GM21447 (cell line): ENCODE results near the gene CYTH3.
A peak's percentile ranks its signal among the peaks of the same experiment; 100 is the strongest.

Source experiments
- ATAC-seq: cut with Tn5 transposase; IDR thresholded peaks from one replicate; pipeline ENCODE4 v1.9.1; 2021; ENCODE audit not compliant: unreplicated experiment

The CYTH3 gene

DNA sequence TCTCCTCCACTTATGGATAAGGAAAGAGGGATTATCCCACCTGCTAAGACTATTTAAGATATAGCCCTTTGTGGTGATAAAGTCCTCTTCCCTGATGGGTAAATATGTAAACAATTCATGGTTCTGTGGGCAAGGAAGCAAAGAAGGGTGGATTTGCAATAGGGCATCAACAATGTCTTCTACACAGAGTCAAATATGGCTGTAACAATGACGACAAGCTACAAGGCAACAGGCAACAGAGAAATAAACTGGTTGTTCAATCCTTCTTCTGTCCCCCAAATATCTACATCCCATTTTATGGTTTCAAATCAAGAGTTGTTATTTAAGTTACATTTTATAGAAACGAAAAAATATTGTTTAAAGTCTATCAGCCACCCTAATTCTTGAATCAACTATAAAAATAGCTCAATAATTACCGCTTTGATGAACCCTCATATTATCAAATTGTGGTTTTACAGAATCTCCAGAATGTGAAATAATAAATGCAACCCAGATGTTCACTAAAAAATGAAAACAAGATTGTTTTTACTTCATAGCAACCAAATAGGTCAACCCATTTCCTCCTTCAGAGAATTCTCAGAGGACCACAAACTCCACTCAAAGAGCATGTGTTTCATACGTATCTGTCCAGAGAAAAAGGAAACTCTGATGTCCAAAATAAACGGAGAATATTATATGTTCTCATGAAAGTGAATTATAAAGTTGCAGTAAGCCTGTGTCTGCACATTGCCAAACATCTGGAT lies 13.8 kb downstream of the CYTH3 start:
- ATAC-seq, result no peak

DNA sequence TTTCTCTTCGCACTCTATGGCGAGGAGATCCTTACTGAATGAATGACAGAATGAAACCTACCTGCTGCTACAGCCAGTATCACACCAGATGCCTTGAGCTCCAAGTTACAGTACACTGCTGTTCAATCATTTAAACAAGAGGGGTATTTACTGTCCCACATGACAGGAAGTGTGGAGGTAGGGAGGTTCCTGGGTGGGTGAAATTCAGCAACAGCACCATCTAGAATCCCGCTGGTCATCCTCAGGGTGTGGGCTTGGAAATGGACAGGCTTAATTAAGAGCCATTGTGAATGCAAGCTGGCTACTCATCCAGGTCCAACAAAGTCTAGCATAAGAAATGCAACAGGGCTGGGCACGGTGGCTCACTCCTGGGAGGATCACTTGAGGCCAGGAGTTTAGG lies 14.7 kb downstream of the CYTH3 start:
- ATAC-seq, result no peak

DNA sequence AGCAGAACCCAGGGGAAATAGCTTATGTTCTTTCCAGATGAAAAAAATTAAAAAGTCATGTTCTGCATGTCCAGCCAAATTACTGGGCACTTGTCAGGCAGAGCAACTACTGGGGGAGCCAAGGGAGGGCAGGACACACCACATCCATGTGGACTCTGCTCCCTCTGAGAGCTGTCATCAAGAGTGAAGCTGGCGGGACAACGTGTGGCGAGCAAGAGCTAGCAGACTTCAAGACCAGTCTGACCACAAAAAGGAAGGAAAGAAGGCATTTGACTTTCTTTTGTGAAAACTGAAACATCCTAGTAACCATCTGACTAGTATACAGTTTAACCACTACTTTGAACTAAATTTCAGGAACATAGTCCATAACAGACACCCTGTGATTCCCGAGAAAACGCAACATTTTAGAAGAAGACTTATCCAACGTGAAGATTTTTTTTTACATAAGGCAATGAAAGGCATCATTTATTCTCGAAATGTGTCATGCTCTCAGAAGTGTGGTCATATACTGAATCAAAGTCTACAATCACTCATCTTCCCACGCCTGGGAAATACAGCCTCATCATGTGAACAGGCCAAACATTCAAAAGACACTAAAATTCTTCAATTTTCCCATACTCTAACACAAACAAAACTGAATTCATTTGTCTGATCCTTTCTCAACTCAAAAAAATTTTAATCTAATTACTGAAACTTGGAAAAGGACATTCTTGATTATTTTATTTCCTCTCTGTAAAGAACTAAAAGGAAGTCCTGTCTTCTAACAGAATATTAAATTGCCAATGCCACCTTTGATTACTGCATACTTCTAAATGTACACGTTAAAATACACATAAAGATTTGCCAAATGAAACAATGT lies 15.5 kb downstream of the CYTH3 start:
- peak; percentile 71 for ATAC-seq

DNA sequence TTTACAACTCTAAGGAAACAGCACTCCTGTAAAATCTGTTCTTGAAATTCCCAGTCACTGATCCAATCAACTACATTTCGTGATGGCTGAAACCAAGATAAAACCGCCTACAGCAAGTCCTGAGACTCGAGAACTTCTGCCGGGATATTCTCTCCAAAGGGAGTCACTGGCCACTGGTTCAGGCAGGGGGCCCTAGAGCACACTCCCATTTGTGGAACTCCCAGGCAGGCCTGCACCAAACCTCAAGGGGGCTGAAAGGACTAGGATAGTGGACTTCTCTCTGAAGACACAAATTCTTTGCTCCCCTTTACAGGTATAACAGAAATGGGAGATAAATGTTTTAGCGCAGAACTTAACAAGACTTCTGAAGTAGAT lies 16.3 kb downstream of the CYTH3 start:
- ATAC-seq, result no peak

DNA sequence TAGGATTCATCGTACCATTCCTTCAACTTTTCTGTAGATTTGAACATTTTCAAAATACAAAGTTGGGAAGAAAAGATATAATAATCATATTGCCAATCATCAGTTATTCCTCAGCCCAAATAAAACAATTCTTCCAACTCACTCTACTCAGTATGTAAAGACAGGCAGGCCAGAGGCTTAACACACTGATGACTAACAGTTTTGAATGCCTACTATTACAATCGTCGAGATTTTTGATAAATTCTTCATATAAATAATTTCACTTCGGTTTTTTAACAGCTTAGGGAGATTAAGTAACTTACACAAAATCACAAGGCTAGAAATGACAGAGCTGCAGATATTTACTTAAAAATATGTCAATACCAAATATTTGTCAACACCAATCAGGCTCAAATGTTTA lies 17.6 kb downstream of the CYTH3 start:
- ATAC-seq, result no peak

DNA sequence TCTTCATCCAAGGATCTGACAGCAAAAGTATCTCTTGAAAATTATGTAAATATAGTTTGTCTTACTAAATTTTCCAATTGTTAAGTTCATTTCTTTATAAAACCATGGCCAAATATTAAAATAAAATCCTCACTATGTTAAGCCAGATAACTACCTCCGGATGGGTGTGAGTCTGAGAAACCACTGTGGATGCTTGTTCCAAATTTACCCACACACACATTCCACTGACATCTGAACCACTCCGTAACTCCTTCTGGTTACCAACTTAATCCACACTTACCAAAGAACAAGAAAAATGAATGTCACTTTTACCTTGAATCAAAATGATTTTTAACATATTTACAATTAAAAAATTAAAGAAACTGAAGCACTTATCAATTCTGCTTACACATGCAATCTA lies 19.7 kb downstream of the CYTH3 start:
- ATAC-seq, result no peak

DNA sequence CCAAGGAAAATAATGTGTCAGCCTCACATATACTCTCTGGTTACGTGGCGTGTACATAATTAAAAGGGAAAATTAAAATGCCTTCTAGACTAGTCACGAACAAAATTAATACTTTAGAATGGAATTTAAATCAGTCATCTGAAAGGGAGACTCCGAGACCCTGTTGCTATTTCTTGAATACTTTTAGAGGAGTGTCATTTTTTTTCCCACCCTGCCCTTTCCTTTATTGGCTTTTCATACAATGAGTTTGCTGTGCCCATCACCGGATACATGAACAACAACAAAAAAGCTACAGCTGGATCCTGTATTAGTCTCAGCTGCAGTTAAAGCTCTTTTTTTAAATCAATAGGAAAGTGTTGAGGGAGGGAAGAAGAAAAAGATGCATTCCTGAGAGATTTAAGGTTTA lies 20.1 kb downstream of the CYTH3 start:
- ATAC-seq, result no peak

DNA sequence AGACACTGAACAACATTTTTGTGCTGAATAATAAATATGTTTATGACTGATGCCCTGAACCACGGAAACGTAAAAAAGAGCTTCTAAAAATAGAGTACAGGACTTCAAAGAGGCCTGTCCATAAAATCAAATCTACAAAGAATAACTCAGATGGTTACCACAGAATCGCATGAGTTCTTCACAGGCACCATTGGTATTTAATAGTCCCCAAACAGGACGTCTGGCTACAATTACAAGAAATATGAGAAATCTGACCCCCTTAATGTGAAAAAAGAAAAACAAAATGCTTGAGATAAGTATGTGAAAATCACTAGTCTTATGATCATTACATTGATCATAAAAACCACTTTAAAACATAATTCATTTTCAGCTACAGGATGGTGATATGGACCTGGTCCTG lies 20.8 kb downstream of the CYTH3 start:
- ATAC-seq, result no peak

DNA sequence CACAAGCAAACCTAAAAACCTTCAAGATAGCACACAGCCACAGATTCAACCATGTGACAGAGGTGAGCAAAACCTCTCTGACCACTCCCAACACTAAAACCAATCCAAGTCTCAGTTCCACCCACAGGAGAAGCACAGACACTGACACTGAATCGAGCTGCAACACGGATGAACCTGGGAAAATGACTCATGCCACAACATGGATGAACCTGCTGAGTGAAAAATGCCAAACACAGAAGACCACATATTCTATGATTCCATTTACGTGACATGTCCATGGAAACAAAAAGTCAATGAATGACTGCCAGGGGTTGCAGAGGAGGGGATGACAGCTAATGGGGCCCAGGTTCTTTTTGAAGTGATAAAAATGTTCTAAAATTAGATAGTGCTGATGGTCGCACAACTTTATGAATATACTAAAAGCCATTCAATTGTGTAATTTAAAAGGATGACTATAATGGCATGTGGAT lies 22.0 kb downstream of the CYTH3 start:
- peak; percentile 82 for ATAC-seq

DNA sequence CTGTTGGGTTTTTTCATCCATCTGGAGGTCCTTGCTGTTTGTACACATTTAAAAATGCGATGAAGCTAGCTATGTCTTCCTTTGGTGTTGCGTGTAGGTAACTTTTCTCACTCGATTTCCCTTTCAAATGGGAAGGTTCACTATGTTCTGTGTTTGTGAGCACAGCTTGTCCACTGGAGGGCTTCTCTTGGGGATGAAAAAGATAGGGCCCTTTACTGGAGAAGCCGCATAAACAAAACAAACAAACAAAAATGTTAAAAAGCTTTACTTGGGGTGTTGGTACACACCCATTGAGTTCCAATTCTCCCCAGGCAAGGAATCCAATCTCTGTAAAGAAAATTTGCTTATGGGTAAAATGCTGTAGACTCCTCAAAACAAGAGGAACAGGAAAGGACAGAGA lies 23.4 kb downstream of the CYTH3 start:
- ATAC-seq, result no peak

DNA sequence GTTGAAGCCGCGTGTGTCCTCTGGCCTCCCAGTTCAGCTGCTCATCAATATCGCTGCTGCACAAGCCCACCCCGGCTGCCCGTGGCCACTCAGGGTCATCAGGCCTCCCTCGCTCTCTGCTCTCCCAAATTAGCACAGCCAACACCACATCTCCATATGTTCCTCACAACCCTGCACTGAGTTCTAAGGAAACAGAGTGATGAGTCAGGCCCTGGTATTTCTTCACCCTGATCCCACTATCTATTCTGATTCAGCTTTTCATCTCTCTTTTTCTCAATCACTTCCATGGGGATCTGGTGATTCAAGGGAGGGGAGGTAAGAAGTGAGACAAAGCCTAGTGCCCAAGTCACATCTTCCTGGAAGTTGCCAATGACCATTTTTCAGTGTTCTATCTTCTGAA lies 23.8 kb downstream of the CYTH3 start:
- no peak for ATAC-seq

DNA sequence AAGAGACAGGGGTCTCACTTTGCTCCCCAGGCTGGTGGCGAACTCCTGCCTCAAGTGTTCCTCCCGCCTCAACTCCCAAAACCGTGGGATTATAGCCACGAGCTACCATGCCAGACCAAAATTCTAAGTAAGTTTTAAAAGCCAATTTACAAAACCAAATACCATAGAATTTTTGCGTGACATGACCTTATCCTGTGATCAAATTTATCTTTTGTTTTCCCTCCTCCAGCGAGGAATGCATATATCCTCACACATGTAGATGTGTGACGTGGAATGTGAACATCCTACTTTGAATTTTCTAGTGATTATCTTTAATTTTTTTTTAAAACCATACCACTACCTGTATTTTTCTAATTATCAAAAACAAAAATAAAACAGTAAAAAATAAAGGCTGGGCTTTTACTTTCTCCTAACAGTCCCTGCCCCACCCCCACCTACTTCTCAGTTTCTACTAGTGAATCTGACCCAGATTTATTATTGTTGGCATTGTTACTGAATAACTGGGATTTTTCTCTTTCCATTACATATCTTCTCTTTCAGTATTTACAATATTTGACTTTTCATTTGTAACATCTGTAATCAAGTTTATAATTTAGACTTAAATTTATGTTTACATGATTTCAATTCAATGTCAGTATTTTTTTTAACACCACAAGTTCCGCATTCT lies 26.0 kb downstream of the CYTH3 start:
- ATAC-seq, result no peak

DNA sequence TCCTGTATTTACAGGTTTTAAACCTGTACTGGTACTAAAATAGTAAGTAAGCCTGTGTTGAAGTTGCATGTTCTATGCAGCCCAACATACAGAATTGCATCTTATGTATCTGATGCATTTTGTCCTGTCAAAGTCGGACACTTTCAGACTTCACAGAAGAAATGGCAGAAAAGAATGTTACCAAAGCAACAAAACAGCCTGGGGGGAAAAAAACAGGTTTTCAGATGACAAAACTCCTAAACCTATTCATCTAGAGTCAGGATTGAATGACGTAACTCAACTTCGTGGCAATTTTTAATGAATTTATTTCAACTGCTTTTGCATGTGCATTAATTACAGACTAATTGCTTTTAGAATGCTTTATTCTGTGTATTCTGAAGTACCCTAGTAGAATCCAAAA lies 28.4 kb downstream of the CYTH3 start:
- ATAC-seq, result no peak

DNA sequence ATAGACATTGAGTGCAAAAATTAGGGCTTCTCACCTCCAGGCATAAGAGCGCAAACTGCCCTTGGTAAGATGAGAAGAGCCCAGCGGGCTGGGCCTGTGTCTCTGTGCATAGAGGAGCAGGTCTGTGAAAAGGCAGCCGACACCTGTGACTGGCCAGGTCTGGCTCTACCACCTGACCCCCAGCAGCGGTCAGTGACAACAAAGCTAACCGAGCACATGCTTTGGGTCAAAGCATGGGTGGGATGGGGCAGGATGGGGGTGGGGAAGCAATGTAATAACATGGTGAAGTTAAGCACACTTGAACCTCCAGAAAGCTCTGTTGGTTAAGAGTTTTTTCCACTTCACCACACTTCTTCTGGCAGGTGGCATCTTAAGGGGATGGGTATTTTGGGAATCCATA lies 29.3 kb downstream of the CYTH3 start:
- no peak for ATAC-seq

DNA sequence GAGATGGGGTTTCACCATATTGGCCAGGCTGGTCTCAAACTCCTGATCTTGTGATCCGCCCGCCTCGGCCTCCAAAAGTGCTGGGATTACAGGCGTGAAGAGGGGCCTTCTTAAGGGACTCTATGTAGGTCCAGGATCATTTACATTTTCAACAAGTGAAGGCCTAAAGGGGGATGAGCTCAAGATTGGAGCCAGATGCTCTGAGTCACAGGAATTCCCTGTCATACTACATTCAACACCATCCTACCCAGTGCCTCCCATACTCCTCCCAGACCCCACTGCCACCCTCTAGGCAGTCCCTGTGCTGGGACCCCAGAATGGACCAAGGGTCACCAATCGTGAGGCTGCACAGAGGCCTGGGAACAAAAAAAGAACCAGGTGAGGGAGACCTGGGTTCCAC lies 29.9 kb downstream of the CYTH3 start:
- no peak for ATAC-seq

DNA sequence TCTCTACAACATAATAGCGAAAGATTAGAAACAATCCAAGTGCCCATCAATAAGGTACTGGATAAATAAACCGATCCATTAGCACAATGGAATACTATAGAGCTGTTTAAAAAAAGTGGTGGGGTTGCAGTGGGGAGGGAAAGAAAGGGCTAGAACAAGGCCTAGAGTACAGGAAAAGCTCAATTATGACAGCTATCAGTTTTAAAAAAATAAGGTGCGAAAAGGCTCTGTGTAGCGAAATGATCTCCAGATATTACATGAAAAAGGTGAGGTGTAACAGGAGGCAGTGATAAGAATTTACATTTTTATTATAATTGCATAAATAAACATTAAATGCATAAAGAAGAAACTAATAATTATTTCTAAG lies 30.8 kb downstream of the CYTH3 start:
- no peak for ATAC-seq

DNA sequence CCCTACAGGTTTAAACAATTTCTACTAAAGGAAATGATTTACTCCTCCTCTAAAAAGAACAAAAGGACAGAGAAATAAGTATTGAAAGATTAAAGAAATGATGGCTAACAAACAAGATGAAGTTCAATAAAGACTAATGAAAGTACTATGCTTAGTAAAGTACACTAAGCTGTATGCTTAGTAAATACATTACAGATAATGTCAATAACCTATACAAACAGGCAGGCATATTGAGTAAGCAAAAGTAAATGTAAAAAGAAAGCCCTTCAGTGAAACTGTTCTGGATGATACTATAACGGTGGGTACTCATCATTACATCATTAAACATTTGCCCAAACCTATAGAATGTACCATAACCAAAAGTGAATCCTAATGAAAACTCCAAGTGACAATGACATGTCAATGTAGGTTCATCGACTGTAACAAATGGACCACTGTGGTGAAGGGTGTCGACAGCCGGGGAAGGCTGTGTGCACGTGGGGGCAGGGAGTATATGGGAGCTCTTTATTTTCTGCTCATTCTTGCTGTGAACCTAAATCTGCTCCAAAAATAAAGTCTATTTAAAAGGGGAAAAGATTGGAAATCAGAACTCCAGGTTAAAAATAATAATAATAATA lies 34.0 kb downstream of the CYTH3 start:
- no peak for ATAC-seq

DNA sequence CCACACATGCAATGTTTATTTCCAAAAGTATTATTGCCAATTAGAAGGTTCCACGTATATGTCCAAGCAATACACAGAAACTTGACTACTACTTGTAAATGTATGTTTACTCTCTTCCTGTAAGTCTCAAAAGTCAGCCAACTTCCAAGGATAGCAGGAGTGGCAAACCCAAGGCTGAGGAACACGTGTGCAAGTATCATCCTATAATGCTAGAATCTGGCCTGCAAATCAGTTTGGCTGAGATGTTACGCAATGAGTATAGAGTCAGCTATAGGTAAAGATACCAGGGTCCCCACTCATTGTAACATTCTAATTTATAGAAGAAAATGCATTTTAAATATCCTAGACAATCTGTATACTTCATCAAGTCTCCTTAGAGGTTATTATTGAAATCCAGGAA lies 34.7 kb downstream of the CYTH3 start:
- ATAC-seq, result no peak

DNA sequence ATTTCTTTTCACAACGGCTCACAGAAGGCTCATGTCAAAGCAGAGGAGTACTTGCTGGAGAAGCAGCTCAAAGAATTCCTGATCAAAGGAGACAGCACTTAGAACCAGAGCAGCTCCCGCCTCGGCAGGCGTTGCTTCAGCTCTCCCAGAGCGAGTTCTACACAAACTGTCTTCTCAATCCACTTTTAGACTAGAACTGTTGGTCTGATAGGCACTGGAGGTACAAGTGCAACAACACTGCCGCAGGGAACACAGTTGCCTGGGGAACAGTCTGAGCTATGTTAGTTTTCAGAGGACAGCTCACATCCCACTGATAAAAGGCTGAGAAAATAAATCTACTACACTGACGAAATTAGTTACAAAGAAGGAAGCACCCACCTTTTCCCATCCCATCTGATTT lies 35.4 kb downstream of the CYTH3 start:
- ATAC-seq, result no peak

DNA sequence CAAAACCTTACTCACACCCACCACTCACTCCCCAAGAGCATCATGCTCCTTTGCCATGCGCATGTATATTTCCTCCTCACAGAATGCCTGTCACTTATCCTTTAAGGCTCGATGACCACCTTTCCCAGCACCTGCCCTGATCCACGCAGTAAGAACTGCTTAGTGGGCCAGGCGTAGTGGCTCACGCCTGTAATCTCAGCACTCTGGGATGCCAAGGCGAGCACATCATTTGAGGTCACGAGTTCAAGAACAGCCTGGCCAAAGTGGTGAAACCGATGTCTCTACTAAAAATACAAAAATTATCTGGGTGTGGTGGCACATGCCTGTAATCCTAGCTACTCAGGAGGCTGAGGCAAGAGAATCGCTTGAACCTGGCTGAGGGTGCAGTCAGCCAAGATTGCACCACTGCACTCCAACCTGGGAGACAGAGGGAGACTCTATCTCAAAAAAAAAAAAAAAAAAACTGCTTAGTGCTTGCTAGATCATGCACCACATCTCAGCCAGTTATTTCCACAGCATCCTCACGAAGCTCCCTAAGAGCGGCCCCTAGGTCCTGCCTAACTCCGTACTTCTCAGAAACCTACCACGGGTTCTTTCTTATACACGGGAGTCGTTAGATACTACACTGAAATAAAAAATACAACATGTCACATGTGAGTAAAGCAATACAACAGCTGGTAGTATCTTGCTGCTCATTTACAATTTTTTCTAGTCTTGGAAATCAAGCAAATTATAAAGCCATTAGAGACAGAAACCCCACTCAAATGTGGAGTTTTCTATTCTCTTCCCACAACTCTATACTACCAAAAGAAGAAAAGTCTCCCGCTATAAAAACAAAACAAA lies 37.2 kb downstream of the CYTH3 start:
- ATAC-seq, result no peak

DNA sequence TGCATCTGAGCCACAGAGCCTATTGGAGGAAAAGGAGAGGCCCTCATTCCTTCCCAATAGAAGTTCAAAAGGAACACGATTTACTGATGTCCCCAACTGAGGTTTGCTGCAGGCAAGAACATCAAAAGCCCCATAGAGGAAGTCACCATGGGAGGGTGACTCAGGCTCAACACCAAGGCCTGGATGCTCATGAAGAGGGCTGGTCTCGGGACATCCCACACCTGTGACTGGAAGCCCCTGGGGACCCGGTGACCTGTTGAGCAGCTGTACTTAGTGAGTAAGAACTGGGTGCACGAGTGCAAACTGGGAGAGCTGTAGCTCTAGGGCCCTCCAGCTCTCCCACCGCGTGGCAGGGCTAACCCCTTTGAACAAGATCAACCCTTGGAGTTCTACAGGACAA lies 38.0 kb downstream of the CYTH3 start:
- peak; percentile 77 for ATAC-seq
